HepG2 (cell line): ENCODE results near the gene TMEM204. TPM values are rescaled to one million over a fixed set of nuclear protein-coding genes. Genes with fewer than 3 reads are reported as not detected.

Experiments
- ATAC-seq: fragments of 200-7000 bp; cut with Tn5 transposase; 3 replicates; pipeline ENCODE4 v1.9.1; 2020; ENCODE audit warnings: mild to moderate bottlenecking, moderate library complexity
- BruUV-seq: library from RNA; stranded (reverse); fragments of 400-500 nt; replicated peaks from 2 replicates; lab custom pipeline; 2021; lab: Mats Ljungman, UMichigan
- CTCF ChIA-PET: fragments of 300-600 bp; formaldehyde crosslinking; extraction: SDS; loops from one replicate; lab custom pipeline; 2021; ENCODE audit warnings: low total read pairs, inconsistent platforms, low intra/inter-chr PET ratio; lab: Yijun Ruan, JAX
- POLR2A ChIA-PET: fragments of 350-600 bp; sonication (Branson Sonifier 250); formaldehyde crosslinking; loops from one replicate; lab custom pipeline; 2020; ENCODE audit warnings: antibody characterized with exemption, inconsistent platforms; lab: Yijun Ruan, JAX
- DNase-seq: peaks from one replicate; pipeline ENCODE4 v3.0.0-alpha.2; 2015; ENCODE audit warnings: low spot score
- FAIRE-seq: peaks from 3 replicates; lab custom pipeline; 2011; peaks lifted over from hg19 to GRCh38; lab: Jason Lieb, UNC
- H2AFZ ChIP-seq: one replicate; pipeline ENCODE4 v1.6.1; 2011; ENCODE audit warnings: low read length, inconsistent platforms
- H3K27ac ChIP-seq: fragments of 300-600 bp; 3 replicates; pipeline ENCODE4 v1.8.0; 2011; ENCODE audit warnings: mixed run types, mild to moderate bottlenecking, mixed read lengths, low read length, inconsistent platforms; ENCODE audit not compliant: insufficient read depth; ENCODE audit errors: extremely low read length
- H3K27me3 ChIP-seq, 2 experiments: fragments of 200-600 bp in 1 of 2; 2 replicates in 1 of 2; 3 replicates in 1 of 2; pipeline versions ENCODE4 v1.6.0 to v1.8.0; 2011; ENCODE audit warnings: low read length in 2 of 2, mild to moderate bottlenecking in 2 of 2, moderate library complexity in 2 of 2, inconsistent platforms in 1 of 2; ENCODE audit not compliant: insufficient read depth in 2 of 2, control insufficient read depth in 1 of 2
- H3K36me3 ChIP-seq, 2 experiments: fragments of 200-600 bp in 1 of 2; replicated peaks in 1 of 2; 2 replicates in 1 of 2; 3 replicates in 1 of 2; pipeline versions ENCODE4 v1.5.1 to v1.8.0; 2011; ENCODE audit warnings: low read length in 2 of 2, inconsistent platforms in 1 of 2; ENCODE audit not compliant: insufficient read depth in 2 of 2, control insufficient read depth in 1 of 2
- H3K4me1 ChIP-seq: 2 replicates; pipeline ENCODE4 v1.5.1; 2012; ENCODE audit warnings: low read length, inconsistent platforms; ENCODE audit not compliant: insufficient read depth
- H3K4me2 ChIP-seq: 2 replicates; pipeline ENCODE4 v1.6.0; 2011; ENCODE audit warnings: low read depth, low read length, inconsistent platforms
- H3K4me3 ChIP-seq, 3 experiments: fragments of 200-600 bp in 1 of 3; sonication (generic), shearing (Covaris generic) in 1 of 3; replicated peaks in 1 of 3; 2 replicates each; pipeline ENCODE4 v1.5.1; 2011 to 2016; ENCODE audit warnings: low read length in 3 of 3, inconsistent platforms in 2 of 3, low read depth in 2 of 3, mild to moderate bottlenecking in 2 of 3, control low read depth in 1 of 3, mixed read lengths in 1 of 3; ENCODE audit not compliant: insufficient read depth in 1 of 3
- H3K79me2 ChIP-seq: one replicate; pipeline ENCODE4 v1.6.1; 2011; ENCODE audit warnings: low read length, inconsistent platforms; ENCODE audit not compliant: insufficient read depth
- H3K9ac ChIP-seq: 2 replicates; pipeline ENCODE4 v1.6.0; 2011; ENCODE audit warnings: mild to moderate bottlenecking, low read depth, low read length, inconsistent platforms; ENCODE audit not compliant: insufficient read depth
- H3K9me3 ChIP-seq: 2 replicates; pipeline ENCODE4 v1.5.1; 2012; ENCODE audit warnings: mild to moderate bottlenecking, low read length
- H4K20me1 ChIP-seq: 2 replicates; pipeline ENCODE4 v1.6.0; 2011; ENCODE audit warnings: inconsistent platforms, mild to moderate bottlenecking, low read length, moderate library complexity; ENCODE audit not compliant: insufficient read depth
- RBFOX2 ChIP-seq: fragments of 200-400 bp; formaldehyde crosslinking; IDR thresholded peaks from 2 replicates; pipeline ENCODE4 v1.6.1; 2017; ENCODE audit warnings: low read depth, mild to moderate bottlenecking, low read length
- SOX5 ChIP-seq: IDR thresholded peaks from 2 replicates; pipeline ENCODE4 v1.6.1; 2016; ENCODE audit warnings: borderline replicate concordance
- SRY ChIP-seq: sonication (generic); formaldehyde crosslinking; IDR thresholded peaks from 2 replicates; pipeline ENCODE4 v1.8.0; 2022; ENCODE audit warnings: mild to moderate bottlenecking, missing genetic modification reagents
- WGBS: methylation state at CpG from one replicate; pipeline ENCODE4 v1.1.6; 2017; ENCODE audit warnings: low lambda C conversion rate; 5-methylcytosine and 5-hydroxymethylcytosine counted together
- in situ Hi-C: cut with HindIII; loops from 2 replicates; pipeline ENCODE4 v1.10.0; 2017; ENCODE audit warnings: low pct_unique_long_range_greater_than_20kb; ENCODE audit not compliant: extremely low pct_ligation_motif_present
- intact Hi-C: fragments of 100-400 bp; cut with micrococcal nuclease; formaldehyde crosslinking; loops from one replicate; pipeline ENCODE4 v1.10.0; 2022; ENCODE audit not compliant: unreplicated experiment
- polyA plus RNA-seq, 8 experiments: library from polyadenylated mRNA; depleted of rRNA in 3 of 8; stranded (reverse) in 7 of 8; unstranded in 1 of 8; fragments of >200 nt; fragmentation: Illumina TruSeq in 4 of 8; extraction: Trizol in 4 of 8; gene quantifications; 2 replicates each; pipeline versions ENCODE4 v1.2.1 to v1.2.3, GENCODE V29; 2011 to 2016; ENCODE audit warnings: low read depth in 4 of 8, missing spikeins in 1 of 8, mixed read lengths in 1 of 8; ENCODE audit not compliant: insufficient read depth in 1 of 8
- total RNA-seq, 5 experiments: library from RNA; depleted of rRNA; stranded (reverse); fragments of >200 nt; fragmentation: Illumina TruSeq; extraction: Trizol; gene quantifications; 2 replicates each; pipeline ENCODE4 v1.2.3, GENCODE V29; 2016; ENCODE audit warnings: low read depth in 1 of 5
- TF ChIP-seq, protein P1 (sequence below): sonication (generic); formaldehyde crosslinking; IDR thresholded peaks from 2 replicates; pipeline ENCODE4 v1.4.0; 2020; ENCODE audit warnings: mild to moderate bottlenecking, missing genetic modification reagents
- TF ChIP-seq, protein P2 (sequence below): sonication (generic); formaldehyde crosslinking; IDR thresholded peaks from 2 replicates; pipeline ENCODE4 v1.4.0; 2020; ENCODE audit warnings: mild to moderate bottlenecking, missing genetic modification reagents

TMEM204 gene
- total and polyA plus RNA-seq, 2 of the 13 experiments (the other 11 are each of a cell fraction or from before 2014, with no cell fraction given), result not detected

DNA sequence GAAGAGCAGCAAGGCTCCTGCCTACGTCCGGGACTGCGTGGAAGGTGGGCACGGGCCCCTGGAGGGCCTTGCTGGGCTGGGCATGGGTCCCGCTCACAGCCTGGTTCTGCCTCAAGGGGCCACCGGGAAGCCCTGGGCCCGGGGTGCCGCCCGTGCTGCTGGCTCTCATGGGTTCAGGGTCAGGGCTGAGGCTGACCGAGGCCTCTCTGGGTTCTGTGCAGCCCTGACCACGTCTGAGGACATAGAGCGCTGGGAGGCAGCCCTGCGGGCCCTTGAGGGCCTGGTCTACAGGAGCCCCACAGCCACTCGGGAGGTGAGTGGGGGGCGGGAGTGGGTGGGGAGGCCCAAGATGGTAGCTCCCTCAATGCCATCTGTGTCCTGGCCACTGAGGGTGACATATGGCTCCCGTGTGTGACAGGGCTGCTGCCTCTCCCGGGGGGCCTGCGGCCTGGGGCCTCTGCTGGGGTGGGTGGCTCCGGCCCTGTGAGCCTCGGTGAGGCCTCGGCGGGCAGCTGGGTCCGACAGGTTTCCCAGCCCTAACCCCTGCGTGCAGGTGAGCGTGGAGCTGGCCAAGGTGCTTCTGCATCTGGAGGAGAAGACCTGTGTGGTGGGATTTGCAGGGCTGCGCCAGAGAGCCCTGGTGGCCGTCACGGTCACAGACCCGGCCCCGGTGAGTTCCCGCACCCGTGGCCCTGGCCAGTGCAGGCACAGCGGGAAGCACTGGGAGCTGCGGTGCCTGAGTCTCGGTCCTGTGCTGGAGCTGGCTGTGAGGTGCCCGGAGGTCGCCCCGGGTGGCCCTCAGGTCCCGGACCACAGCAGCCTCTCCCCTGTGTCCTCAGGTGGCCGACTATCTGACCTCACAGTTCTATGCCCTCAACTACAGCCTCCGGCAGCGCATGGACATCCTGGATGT is 31.1 kb upstream of the TMEM204 start:
- no peak for FAIRE-seq
- Histone ChIP-seq H3K9ac (no peak overlapping the region), H3K27me3 (no peaks in the 10 kb centered on the region), H3K36me3 (peaks cover 8 to 31% of the 10 kb centered on the region in 2 experiments; a peak in 2 of 5 replicates), H3K9me3 (no peaks in the 10 kb centered on the region), H4K20me1 (no peaks in the 10 kb centered on the region), H3K79me2 (no peaks in the 10 kb centered on the region), H3K4me1 (no peaks in the 10 kb centered on the region), H2AFZ (no peak overlapping the region), H3K27ac (no peak overlapping the region), H3K4me2 (no peak overlapping the region), H3K4me3 (no peak overlapping the region)
- no peak for DNase-seq
- ChIA-PET CTCF (no interaction called here), POLR2A (interaction anchor here (1.2 kb wide), 1 partner anchor 10 kb away, joined by 3 read pairs; no protein-coding TSS in a partner anchor)
- in situ Hi-C loops, result no loop called here
- TF ChIP-seq, protein P1, sequence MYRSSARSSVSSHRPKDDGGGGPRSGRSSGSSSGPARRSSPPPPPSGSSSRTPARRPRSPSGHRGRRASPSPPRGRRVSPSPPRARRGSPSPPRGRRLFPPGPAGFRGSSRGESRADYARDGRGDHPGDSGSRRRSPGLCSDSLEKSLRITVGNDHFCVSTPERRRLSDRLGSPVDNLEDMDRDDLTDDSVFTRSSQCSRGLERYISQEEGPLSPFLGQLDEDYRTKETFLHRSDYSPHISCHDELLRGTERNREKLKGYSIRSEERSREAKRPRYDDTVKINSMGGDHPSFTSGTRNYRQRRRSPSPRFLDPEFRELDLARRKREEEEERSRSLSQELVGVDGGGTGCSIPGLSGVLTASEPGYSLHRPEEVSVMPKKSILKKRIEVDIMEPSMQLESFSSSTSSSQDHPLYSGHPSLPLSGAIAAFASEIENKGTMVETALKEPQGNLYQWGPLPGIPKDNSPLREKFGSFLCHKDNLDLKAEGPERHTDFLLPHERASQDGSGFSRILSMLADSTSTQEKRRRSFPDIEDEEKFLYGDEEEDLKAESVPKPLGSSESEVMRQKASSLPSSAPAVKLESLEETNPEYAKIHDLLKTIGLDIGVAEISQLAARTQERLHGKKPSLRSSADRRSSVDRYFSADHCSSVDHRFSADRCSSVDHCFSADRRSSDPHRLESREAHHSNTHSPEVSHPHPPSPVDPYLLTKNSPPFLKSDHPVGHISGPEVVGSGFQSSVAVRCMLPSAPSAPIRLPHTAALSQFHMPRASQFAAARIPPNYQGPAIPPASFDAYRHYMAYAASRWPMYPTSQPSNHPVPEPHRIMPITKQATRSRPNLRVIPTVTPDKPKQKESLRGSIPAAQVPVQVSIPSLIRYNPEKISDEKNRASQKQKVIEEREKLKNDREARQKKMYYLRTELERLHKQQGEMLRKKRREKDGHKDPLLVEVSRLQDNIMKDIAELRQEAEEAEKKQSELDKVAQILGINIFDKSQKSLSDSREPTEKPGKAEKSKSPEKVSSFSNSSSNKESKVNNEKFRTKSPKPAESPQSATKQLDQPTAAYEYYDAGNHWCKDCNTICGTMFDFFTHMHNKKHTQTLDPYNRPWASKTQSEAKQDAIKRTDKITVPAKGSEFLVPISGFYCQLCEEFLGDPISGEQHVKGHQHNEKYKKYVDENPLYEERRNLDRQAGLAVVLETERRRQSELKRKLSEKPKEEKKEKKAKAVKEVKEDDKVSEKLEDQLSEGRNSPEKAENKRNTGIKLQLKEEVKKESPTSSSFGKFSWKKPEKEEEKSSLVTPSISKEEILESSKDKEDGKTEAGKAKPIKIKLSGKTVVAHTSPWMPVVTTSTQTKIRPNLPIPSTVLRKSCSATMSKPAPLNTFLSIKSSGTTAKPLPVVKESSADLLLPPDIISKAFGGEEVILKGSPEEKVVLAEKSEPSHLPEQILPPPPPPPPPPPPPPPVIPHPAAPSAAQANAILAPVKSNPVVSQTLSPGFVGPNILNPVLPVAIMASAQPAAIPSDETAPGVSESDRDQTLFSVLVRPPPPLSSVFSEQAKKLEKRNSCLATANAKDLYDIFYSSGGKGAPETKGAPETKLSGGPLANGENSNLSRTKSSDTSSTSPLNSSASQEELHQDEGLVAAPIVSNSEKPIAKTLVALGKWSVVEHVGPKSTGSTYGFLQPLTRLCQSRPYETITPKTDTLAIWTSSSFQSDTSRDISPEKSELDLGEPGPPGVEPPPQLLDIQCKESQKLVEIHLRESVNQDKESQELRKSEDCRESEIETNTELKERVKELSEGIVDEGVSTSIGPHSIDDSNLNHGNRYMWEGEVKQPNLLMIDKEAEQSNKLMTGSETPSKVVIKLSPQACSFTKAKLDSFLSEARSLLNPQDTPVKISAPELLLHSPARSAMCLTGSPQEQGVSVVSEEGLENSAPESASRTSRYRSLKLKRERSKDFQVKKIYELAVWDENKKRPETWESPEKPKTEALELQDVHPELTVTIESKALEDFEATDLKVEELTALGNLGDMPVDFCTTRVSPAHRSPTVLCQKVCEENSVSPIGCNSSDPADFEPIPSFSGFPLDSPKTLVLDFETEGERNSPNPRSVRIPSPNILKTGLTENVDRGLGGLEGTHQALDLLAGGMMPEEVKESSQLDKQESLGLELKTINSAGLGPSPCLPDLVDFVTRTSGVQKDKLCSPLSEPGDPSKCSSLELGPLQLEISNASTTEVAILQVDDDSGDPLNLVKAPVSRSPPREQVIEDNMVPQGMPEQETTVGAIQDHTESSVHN, result no peak
- TF ChIP-seq, protein P2, sequence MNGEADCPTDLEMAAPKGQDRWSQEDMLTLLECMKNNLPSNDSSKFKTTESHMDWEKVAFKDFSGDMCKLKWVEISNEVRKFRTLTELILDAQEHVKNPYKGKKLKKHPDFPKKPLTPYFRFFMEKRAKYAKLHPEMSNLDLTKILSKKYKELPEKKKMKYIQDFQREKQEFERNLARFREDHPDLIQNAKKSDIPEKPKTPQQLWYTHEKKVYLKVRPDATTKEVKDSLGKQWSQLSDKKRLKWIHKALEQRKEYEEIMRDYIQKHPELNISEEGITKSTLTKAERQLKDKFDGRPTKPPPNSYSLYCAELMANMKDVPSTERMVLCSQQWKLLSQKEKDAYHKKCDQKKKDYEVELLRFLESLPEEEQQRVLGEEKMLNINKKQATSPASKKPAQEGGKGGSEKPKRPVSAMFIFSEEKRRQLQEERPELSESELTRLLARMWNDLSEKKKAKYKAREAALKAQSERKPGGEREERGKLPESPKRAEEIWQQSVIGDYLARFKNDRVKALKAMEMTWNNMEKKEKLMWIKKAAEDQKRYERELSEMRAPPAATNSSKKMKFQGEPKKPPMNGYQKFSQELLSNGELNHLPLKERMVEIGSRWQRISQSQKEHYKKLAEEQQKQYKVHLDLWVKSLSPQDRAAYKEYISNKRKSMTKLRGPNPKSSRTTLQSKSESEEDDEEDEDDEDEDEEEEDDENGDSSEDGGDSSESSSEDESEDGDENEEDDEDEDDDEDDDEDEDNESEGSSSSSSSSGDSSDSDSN (CRISPR knock-in tag), result no peak
- TF ChIP-seq RBFOX2, result 0 out of 2 replicates have a peak, but pooled peaks have one; percentile 18
- TF ChIP-seq SOX5 (CRISPR knock-in tag), result no peak
- no peak for TF ChIP-seq SRY (CRISPR knock-in tag)
- no peak for ATAC-seq
- no TSS peak for BruUV-seq
- WGBS, result 95% methylated on average over 13 of the region's 42 CpGs
- intact Hi-C loops, result no loop called here
